SK-N-DZ (cell line): Measurements from ENCODE around the gene CADM4.
A peak's percentile ranks its signal among the peaks of the same experiment; 100 is the strongest.
"Not testable (repeated sequence)": the region's sequence is repeated elsewhere in the genome, so short reads cannot be mapped to it uniquely, and the experiment has no call there.

ENCODE experiments used
- DNase-seq: peaks from one replicate; pipeline ENCODE4 v3.0.0-alpha.2; 2015; ENCODE audit warnings: low spot score
- small RNA-seq, 2 experiments: library from RNA; depleted of rRNA; stranded (forward); fragments of <200 nt; gene quantifications; one replicate each; pipeline ENCODE3, GENCODE V24; 2014

Gene CADM4

DNA sequence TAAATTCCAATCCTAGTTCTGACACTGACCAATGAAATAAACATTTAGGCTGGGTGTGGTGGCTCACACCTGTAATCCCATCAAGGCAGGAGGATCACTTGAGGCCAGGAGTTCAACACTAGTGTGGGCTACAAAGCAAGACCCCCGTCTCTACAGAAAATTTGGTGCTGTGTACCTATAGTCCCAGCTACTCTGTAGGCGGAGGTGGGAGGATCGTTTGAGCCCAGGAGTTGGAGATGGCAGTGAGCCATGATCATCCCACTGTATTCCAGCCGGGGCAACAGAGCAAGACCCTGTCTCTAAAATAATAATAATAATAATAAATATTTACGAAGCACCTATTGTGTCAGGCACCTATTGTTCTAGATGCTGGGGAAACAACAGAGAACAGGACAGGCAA lies 50.4 kb downstream of the CADM4 start:
- DNase-seq, result no peak

- not testable (repeated sequence) for DNase-seq
Measured at GRCh38 chr19:43587029-43587428, 52.6 kb downstream of the CADM4 start.

- DNase-seq, result no peak
Measured at GRCh38 chr19:43586346-43586745, 53.3 kb downstream of the CADM4 start.

- no peak for DNase-seq
Measured at GRCh38 chr19:43584484-43584883, 55.2 kb downstream of the CADM4 start.

- no peak for DNase-seq
Measured at GRCh38 chr19:43582495-43582894, 57.2 kb downstream of the CADM4 start.

DNA sequence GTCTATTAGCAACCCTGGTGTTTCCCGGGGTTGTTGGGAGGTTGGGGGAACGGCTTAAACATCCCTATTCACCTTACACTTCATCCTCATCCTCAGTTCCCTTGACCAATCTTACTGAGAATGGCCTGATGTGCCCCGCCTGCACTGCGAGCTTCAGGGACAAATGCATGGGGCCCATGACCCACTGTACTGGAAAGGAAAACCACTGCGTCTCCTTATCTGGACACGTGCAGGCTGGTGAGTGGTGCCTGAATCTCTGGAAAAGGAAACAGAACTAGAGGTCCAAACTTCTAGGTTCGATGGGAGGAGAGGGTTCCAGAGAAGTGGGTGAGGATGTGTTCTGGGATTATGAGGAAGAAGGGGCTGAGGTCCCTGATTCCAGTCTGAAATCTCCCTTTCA lies 58.2 kb downstream of the CADM4 start:
- no peak for DNase-seq

- no peak for DNase-seq
Measured at GRCh38 chr19:43578787-43579186, 60.9 kb downstream of the CADM4 start.

DNA sequence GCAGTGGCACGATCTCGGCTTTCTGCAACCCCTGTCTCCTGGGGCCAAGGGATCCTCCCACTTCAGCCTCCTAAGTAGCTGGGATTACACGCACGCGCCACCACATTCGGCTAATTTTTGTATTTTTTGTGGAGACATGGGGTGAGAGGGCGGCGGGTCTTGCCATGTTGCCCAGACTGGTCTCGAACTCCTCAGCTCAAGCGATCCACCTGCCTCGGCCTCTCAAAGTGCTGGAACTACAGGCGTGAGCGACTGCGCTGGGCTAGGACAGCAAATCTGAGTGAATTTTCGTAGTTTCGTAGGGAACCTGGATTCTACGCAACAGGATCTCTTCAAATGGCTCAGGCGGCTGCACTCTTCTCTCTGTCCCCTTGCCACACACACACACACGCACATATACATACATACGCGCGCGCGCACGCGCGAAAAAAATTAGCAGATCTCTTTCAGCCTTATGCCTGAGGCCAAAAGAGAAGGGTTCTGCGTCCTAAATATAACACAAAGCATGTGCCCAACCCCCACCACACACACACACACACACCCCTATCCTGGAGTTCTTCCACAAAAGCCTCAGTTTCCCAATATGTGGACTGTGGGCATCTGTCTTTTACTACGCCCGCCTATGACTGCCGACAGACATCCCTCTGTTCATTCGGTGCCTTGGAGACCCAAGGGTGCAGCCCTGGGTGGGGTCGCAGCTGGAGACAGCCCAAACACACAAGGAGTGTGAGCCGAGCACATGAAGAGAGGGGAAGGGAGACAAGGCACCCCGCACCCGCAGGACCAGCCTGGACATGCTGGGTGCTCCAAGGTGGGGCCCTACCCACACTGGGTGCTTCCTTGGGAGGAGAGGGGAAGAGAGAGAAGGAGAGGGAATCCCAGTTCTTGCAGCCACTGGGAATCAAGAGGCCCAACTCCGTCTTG lies 63.4 kb downstream of the CADM4 start:
- peak; percentile 12 for DNase-seq

- DNase-seq, result peak; percentile 98
Measured at GRCh38 chr19:43575156-43575950, 64.3 kb downstream of the CADM4 start, which contains the start of the genes PINLYP and XRCC1. Gene PINLYP, plus strand, starts transcription at chr19:43575801. Its CDS starts 1,391 bp downstream, at chr19:43577192. Gene XRCC1, minus strand, starts transcription at chr19:43575527. Its CDS starts 69 bp downstream, at chr19:43575458.

DNA sequence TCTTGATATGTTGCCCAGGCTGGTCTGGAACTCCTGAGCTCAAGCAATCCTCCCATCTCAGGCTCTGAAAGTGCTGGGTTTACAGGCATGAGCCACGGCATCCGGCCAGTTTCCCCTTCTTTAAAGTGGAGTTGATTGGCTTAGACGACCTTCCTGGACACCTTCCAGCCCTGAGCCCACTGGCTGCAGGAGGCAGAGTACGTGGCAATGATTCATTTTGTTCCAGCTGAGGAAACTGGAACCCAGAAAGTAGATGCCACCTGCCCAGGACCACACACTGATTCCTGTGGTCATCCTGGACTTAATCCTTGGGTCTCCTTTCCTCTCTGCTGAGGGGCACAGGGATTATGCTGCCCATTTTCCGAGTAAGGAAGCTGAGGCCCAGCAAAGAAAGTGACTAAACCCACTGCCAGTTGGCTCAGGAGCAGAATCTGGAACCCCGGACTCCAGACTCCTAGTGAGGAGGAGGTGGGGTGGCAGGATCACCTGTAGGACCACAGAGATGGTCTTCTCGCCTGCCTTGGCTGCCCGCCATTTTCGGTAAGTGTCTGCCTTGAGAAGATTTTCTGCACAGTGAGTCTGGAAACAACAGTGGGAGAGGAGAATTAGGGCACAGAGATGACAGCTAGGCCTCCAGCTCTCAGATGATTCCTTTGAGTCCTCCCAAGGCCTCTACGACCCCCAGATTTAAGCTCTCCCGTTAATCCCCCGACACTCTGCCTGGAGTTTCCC lies 65.1 kb downstream of the CADM4 start:
- no peak for DNase-seq

Small RNA genes within 50 kb of the gene (small RNA-seq; reads per million reads assigned to genes)
- gene RN7SL368P, result 0 reads per million in 2 experiments
